A549 (cell line): Measurements from ENCODE around the gene ATP2C2. TPM values are rescaled to one million over a fixed set of nuclear protein-coding genes. Genes with fewer than 3 reads are reported as not detected.

Experiments used
- ATAC-seq, 2 experiments: fragments of 200-7000 bp in 1 of 2; fragments of >200 bp in 1 of 2; cut with Nextera tagmentation in 1 of 2; cut with Tn5 transposase in 1 of 2; 3 replicates each; pipeline versions ENCODE4 v1.8.0 to v1.9.1; 2018 to 2020; ENCODE audit warnings: mild to moderate bottlenecking in 1 of 2, moderate library complexity in 1 of 2
- CTCF ChIA-PET: fragments of 300-600 bp; sonication (Branson Sonifier 250); formaldehyde crosslinking; extraction: SDS; loops from one replicate; lab custom pipeline; 2021; ENCODE audit warnings: antibody characterized with exemption, inconsistent platforms; lab: Yijun Ruan, JAX
- POLR2A ChIA-PET: fragments of 350-600 bp; formaldehyde crosslinking; extraction: SDS; loops from one replicate; lab custom pipeline; 2021; ENCODE audit warnings: antibody characterized with exemption, inconsistent platforms; lab: Yijun Ruan, JAX
- DNase-seq, 2 experiments: peaks; one replicate each; pipeline versions ENCODE4 v3.0.0 to v3.0.0-alpha.2; 2011 to 2016; ENCODE audit warnings: low read depth in 1 of 2, low spot score in 1 of 2
- FAIRE-seq: peaks from 2 replicates; lab custom pipeline; 2011; peaks lifted over from hg19 to GRCh38; lab: Jason Lieb, UNC
- H3K27ac ChIP-seq, 2 experiments: fragments of >200 bp; sonication (Bioruptor Twin); formaldehyde crosslinking; 3 replicates each; pipeline ENCODE4 v1.5.1; 2016 to 2017
- H3K4me1 ChIP-seq: fragments of >200 bp; sonication (Bioruptor Twin); formaldehyde crosslinking; 3 replicates; pipeline ENCODE4 v1.6.1; 2016
- H3K4me2 ChIP-seq: fragments of >200 bp; sonication (Bioruptor Twin); formaldehyde crosslinking; 3 replicates; pipeline ENCODE4 v1.6.1; 2016
- H3K4me3 ChIP-seq: fragments of >200 bp; sonication (Bioruptor Twin); formaldehyde crosslinking; 3 replicates; pipeline ENCODE4 v1.5.1; 2016
- H3K9me3 ChIP-seq: fragments of >200 bp; sonication (Bioruptor Twin); formaldehyde crosslinking; 3 replicates; pipeline ENCODE4 v1.6.1; 2016
- CBX2 ChIP-seq: fragments of 200-600 bp; sonication (generic); IDR thresholded peaks from 2 replicates; pipeline ENCODE4 v1.6.1; 2016; ENCODE audit warnings: low read depth, mild to moderate bottlenecking, borderline replicate concordance
- CBX8 ChIP-seq: fragments of 200-600 bp; sonication (generic); IDR thresholded peaks from 2 replicates; pipeline ENCODE4 v1.6.1; 2016
- EHMT2 ChIP-seq: fragments of 200-600 bp; sonication (generic); IDR thresholded peaks from 2 replicates; pipeline ENCODE4 v1.6.1; 2016; ENCODE audit warnings: antibody characterized with exemption, low read depth, mild to moderate bottlenecking, moderate library complexity
- EP300 ChIP-seq, 2 experiments: fragments of >200 bp; sonication (Bioruptor Twin); formaldehyde crosslinking; IDR thresholded peaks; 2 replicates in 1 of 2; 3 replicates in 1 of 2; pipeline ENCODE4 v1.6.1; 2016 to 2017
- FOSL2 ChIP-seq, 2 experiments: fragments of 450-650 bp in 1 of 2; fragments of >200 bp in 1 of 2; sonication (Bioruptor Twin) in 1 of 2; formaldehyde crosslinking; IDR thresholded peaks; 2 replicates each; pipeline versions ENCODE4 v1.5.0 to v1.6.1; 2016 to 2020; ENCODE audit warnings: mild to moderate bottlenecking in 1 of 2, moderate library complexity in 1 of 2
- HEYL ChIP-seq: fragments of 250-450 bp; sonication (Bioruptor Pico); IDR thresholded peaks from 2 replicates; pipeline ENCODE4 v1.8.0; 2021; ENCODE audit warnings: mild to moderate bottlenecking, moderate library complexity
- HOXA7 ChIP-seq: fragments of 250-450 bp; sonication (Bioruptor Pico); IDR thresholded peaks from 2 replicates; pipeline ENCODE4 v1.5.0; 2020; ENCODE audit warnings: mild to moderate bottlenecking, moderate library complexity
- JUN ChIP-seq, 2 experiments: fragments of >200 bp; sonication (Bioruptor Twin); formaldehyde crosslinking; IDR thresholded peaks; 2 replicates in 1 of 2; 3 replicates in 1 of 2; pipeline ENCODE4 v1.6.1; 2016 to 2017
- KDM1A ChIP-seq: fragments of 200-600 bp; sonication (generic); IDR thresholded peaks from 2 replicates; pipeline ENCODE4 v1.6.1; 2016; ENCODE audit warnings: low read depth, mild to moderate bottlenecking
- NR3C1 ChIP-seq: fragments of >200 bp; sonication (Bioruptor Twin); formaldehyde crosslinking; IDR thresholded peaks from 3 replicates; pipeline ENCODE4 v1.6.1; 2017
- POLR2AphosphoS2 ChIP-seq: conservative IDR thresholded peaks from 2 replicates; pipeline ENCODE4 v1.6.1; 2012; ENCODE audit warnings: low read length, improper control_type of control experiment, inconsistent platforms
- RARB ChIP-seq: fragments of 250-450 bp; sonication (Bioruptor Pico); IDR thresholded peaks from 2 replicates; pipeline ENCODE4 v1.8.0; 2021; ENCODE audit warnings: mild to moderate bottlenecking, moderate library complexity
- RCOR1 ChIP-seq: fragments of 150-350 bp; IDR thresholded peaks from 2 replicates; pipeline ENCODE4 v1.6.1; 2014; ENCODE audit warnings: antibody characterized with exemption, low read length, low read depth
- RFX5 ChIP-seq: fragments of 450-650 bp; IDR thresholded peaks from 2 replicates; pipeline ENCODE4 v1.7.1; 2014; ENCODE audit warnings: antibody characterized with exemption, mild to moderate bottlenecking, moderate library complexity
- RNF2 ChIP-seq: fragments of 200-600 bp; sonication (generic); IDR thresholded peaks from 2 replicates; pipeline ENCODE4 v1.6.1; 2016; ENCODE audit warnings: low read depth, mild to moderate bottlenecking, antibody characterized with exemption, moderate library complexity, borderline replicate concordance
- SMC3 ChIP-seq: fragments of >200 bp; sonication (Bioruptor Twin); formaldehyde crosslinking; IDR thresholded peaks from 3 replicates; pipeline ENCODE4 v1.6.1; 2018; ENCODE audit warnings: inconsistent platforms
- SREBF2 ChIP-seq: fragments of 450-650 bp; IDR thresholded peaks from 2 replicates; pipeline ENCODE4 v1.6.1; 2014; ENCODE audit warnings: mild to moderate bottlenecking, moderate library complexity
- WGBS: methylation state at CpG from one replicate; pipeline ENCODE4 v1.1.6; 2017; ENCODE audit errors: missing lambda C conversion rate; 5-methylcytosine and 5-hydroxymethylcytosine counted together
- polyA plus RNA-seq, 4 experiments: library from polyadenylated mRNA; depleted of rRNA in 3 of 4; stranded (reverse); fragments of >200 nt; fragmentation: RNase III in 1 of 4; extraction: RNeasy Plus Mini Kit Qiagen cat#74134 plus additional on column Dnase treatment in 1 of 4; gene quantifications; 2 replicates in 3 of 4; 3 replicates in 1 of 4; pipeline ENCODE4 v1.2.3, GENCODE V29; 2011 to 2017
- TF ChIP-seq, protein P1 (sequence below): fragments of 250-450 bp; sonication (Bioruptor Pico); IDR thresholded peaks from 2 replicates; pipeline ENCODE4 v1.5.0; 2021; ENCODE audit warnings: mild to moderate bottlenecking, moderate library complexity, borderline replicate concordance
- TF ChIP-seq, protein P2 (sequence below): fragments of 450-650 bp; IDR thresholded peaks from 2 replicates; pipeline ENCODE4 v1.6.1; 2014; ENCODE audit warnings: antibody characterized with exemption
- TF ChIP-seq, protein P3 (sequence below): IDR thresholded peaks from 2 replicates; pipeline ENCODE4 v1.6.1; 2012
- TF ChIP-seq, protein P4 (sequence below): fragments of 150-350 bp; IDR thresholded peaks from 2 replicates; pipeline ENCODE4 v1.6.1; 2014; ENCODE audit warnings: low read depth, mild to moderate bottlenecking, low read length

ATP2C2 gene
- polyA plus RNA-seq, 2 of the 4 experiments (the other 2 are of a cell fraction), result 0.14 to 0.17 TPM

DNA sequence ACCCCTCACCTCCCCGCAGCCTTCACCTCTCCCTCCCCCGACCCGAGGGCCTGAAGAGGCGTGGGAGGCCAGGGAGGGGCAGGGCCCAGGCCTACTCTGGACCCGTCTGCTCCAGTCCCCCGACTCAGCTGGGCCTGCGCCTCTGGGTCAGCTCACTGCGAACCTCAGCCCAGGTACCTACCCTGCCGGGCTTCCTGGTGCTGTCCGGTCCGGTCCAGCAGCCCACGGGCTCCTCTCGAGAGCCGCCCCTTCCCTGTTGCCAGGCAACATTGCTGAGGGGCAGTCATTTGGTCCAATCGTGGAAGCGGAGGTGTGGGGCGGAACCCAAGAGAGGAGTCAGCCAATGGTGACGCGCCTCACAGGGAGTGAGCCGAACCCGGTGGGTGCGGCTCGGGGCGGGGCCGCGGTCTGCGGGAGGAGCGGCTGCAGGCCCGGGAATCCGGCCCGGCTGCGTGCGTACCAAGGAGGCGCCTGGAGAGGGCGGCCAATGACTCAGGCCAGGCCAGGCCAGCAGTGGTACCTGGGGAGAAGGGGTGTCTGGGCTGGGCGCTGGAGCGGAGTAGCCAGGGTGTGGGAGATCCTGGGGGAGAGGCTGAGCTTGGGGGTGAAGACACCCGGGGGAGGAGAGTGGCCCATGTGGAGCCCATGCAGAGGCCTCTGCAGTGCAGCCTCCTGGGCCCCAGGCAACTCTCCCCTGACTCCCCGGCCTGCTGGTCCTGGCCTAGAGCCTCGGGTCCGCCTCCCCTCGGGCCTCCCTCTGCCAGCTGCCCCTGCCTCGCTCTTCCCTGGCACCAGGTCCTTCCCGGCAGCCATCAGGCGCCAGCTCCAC lies 136.3 kb downstream of the ATP2C2 start, which contains the start of gene MEAK7 (continued):
- TF ChIP-seq, protein P1, sequence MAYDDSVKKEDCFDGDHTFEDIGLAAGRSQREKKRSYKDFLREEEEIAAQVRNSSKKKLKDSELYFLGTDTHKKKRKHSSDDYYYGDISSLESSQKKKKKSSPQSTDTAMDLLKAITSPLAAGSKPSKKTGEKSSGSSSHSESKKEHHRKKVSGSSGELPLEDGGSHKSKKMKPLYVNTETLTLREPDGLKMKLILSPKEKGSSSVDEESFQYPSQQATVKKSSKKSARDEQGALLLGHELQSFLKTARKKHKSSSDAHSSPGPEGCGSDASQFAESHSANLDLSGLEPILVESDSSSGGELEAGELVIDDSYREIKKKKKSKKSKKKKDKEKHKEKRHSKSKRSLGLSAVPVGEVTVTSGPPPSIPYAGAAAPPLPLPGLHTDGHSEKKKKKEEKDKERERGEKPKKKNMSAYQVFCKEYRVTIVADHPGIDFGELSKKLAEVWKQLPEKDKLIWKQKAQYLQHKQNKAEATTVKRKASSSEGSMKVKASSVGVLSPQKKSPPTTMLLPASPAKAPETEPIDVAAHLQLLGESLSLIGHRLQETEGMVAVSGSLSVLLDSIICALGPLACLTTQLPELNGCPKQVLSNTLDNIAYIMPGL (CRISPR knock-in tag), result no peak
- no peak for TF ChIP-seq HOXA7 (CRISPR knock-in tag)
- peak in 1 of 2 experiments; percentile 80; a peak in 3 of 5 replicates for TF ChIP-seq JUN (IDR thresholded peaks at IDR 0.05)
- TF ChIP-seq EP300 (IDR thresholded peaks at IDR 0.05), result no peak
- no peak for TF ChIP-seq RCOR1

DNA sequence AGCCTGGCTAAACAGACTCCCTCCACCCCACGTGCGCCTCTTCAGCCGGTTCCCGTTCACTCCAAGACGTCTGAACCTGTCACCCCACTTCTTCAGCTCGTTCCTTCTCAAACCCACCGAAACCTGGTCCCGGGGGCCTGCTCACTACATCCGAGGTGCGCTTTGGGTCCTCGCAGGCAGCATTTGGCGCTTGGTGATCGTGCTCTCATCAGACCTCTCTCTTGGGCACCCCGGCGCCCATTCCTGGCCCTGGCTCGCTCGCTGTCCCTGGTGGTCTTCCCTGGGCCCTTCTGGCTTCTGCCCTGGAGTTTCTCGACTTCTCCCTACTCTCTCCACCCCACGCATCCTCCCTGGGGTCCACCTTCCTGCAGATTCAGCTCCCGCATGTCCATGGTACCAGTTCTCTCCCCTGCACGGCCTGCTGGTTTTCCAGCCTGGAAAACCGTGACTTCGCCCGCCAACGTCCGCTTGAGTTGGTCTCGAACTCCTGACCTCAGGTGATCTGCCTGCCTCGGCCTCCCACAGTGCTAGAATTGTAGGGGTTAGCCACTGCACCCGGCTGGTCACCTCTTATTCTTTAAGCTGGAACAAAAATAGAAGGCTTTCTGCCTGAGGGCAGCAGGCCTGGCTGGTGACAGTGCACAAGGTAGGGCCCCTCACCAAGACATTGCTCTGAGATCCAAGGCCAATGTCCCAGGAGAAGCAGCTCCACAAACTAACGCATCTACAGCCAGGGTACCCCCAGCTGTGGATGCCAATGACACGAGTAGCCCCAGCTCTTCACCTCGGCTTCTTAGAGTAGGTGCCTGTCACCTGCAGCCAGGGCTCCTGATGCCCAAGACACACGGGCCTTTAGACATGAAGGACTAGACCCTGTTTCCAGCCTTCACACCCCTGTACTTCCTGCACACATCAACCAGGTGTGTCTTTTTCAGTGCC lies 137.2 kb downstream of the ATP2C2 start:
- Histone ChIP-seq H3K27ac (peak overlapping the region; percentile 95 to 96), H3K4me2 (peak overlapping the region; percentile 95), H3K9me3 (no peaks in the 10 kb centered on the region), H3K4me1 (peaks cover 49% of the 10 kb centered on the region), H3K4me3 (peak overlapping the region; percentile 74)
- ATAC-seq (no peak), DNase-seq (no peak), FAIRE-seq (no peak)
- TF ChIP-seq FOSL2 (IDR thresholded peaks at IDR 0.05) (no peak), FOSL2 (CRISPR knock-in tag; IDR thresholded peaks at IDR 0.05) (no peak), CBX2 (no peak), KDM1A (no peak), EP300 (IDR thresholded peaks at IDR 0.05) (no peak), RNF2 (no peak), RCOR1 (no peak), SMC3 (no peak), POLR2AphosphoS2 (no peak)
- TF ChIP-seq, protein P2, sequence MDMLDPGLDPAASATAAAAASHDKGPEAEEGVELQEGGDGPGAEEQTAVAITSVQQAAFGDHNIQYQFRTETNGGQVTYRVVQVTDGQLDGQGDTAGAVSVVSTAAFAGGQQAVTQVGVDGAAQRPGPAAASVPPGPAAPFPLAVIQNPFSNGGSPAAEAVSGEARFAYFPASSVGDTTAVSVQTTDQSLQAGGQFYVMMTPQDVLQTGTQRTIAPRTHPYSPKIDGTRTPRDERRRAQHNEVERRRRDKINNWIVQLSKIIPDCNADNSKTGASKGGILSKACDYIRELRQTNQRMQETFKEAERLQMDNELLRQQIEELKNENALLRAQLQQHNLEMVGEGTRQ, result no peak
- WGBS, result 58% methylated on average over 29 of the region's 33 CpGs
- POLR2A ChIA-PET, result interaction anchor here (0.6 to 3.4 kb wide), 7 partner anchors 11 to 552 kb away, joined by 3 to 19 read pairs (median 3); partner anchors contain the start of genes COTL1 and OSGIN1
- CTCF ChIA-PET, result interaction anchor here (0.6 to 20.3 kb wide), 57 partner anchors 8 to 552 kb away, joined by 3 to 284 read pairs (median 4); partner anchors contain the start of genes COTL1, OSGIN1 and TAF1C

DNA sequence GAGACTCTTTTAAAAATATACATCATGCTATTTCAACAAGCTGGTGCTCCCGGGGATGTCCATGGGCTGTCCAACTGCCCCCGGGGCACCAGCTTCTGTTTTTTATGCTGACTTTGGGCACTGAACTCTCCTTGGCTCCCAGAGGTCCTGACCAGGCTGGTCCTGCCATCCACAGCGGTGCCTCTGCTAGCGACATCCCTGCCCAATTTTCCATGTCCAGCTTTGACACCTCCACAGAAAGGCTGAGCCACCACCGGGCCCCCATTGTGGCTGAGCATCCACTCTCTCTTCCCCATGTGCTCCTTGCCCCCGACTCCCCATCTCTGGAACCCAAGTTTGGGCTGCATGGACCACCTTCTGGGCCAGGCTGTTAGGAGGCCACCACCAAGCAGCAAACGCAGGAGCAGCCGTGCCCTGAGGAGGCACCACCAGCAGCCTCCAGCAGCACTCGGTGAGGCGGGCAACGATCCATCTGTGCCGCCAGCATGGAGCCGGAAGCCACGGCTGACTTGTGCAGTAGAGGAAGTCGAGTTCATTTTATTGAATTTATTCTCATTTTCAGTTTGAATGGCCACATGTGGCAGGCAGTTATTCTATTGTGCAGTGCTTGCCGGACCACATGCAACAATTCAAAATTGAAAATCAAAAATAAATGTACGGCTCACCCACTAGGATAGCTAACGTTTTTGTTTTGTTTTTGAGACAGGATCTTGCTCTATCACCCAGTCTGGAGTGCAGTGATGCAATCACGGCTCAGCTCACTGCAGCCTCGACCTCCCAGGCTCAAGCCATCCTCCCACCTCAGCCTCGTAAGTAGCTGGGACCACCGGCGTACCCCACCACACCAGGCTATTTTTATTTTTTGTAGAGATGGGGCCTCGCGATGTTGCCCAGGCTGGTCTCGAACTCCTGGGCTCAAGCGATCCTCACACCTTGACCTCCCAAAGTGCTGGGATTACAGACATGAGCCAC lies 139.0 kb downstream of the ATP2C2 start:
- CTCF ChIA-PET, result interaction anchor here (0.7 to 20.3 kb wide), 39 partner anchors 9 to 324 kb away, joined by 3 to 284 read pairs (median 5); partner anchors contain the start of gene COTL1
- POLR2A ChIA-PET, result interaction anchor here (0.6 to 3.4 kb wide), 2 partner anchors 111 to 241 kb away, joined by 3 to 19 read pairs; partner anchors contain the start of gene COTL1
- TF ChIP-seq HEYL (no peak), POLR2AphosphoS2 (no peak), SREBF2 (no peak), RNF2 (no peak), RARB (CRISPR knock-in tag) (no peak), RFX5 (no peak), EHMT2 (no peak), NR3C1 (no peak), CBX8 (no peak), JUN (IDR thresholded peaks at IDR 0.05) (no peak), KDM1A (no peak)
- TF ChIP-seq, protein P3, sequence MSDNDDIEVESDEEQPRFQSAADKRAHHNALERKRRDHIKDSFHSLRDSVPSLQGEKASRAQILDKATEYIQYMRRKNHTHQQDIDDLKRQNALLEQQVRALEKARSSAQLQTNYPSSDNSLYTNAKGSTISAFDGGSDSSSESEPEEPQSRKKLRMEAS, result no peak
- TF ChIP-seq, protein P4, sequence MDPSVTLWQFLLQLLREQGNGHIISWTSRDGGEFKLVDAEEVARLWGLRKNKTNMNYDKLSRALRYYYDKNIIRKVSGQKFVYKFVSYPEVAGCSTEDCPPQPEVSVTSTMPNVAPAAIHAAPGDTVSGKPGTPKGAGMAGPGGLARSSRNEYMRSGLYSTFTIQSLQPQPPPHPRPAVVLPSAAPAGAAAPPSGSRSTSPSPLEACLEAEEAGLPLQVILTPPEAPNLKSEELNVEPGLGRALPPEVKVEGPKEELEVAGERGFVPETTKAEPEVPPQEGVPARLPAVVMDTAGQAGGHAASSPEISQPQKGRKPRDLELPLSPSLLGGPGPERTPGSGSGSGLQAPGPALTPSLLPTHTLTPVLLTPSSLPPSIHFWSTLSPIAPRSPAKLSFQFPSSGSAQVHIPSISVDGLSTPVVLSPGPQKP, result no peak
- TF ChIP-seq, protein P1 (CRISPR knock-in tag), result no peak

More for the DNA sequence above, 139.0 kb downstream of the ATP2C2 start:
- WGBS, result 73% methylated on average over 27 of the region's 27 CpGs
- DNase-seq, result no peak
- Histone ChIP-seq H3K4me2 (no peak overlapping the region), H3K4me1 (peaks cover 35% of the 10 kb centered on the region), H3K27ac (no peak overlapping the region), H3K9me3 (no peaks in the 10 kb centered on the region), H3K4me3 (no peak overlapping the region)
- no peak for ATAC-seq
- no peak for FAIRE-seq
